Activated naive CD8-positive, alpha-beta T cell (primary cell): ENCODE results near the gene TRAPPC3.
"Not testable (repeated sequence)": the region's sequence is repeated elsewhere in the genome, so short reads cannot be mapped to it uniquely, and the experiment has no call there.

ENCODE experiments used
- H3K27ac Mint-ChIP-seq: one replicate; pipeline ENCODE4 v1.8.0; 2021; ENCODE audit warnings: mixed read lengths
- H3K27me3 Mint-ChIP-seq: one replicate; pipeline ENCODE4 v1.8.0; 2021; ENCODE audit warnings: mixed read lengths
- H3K36me3 Mint-ChIP-seq: one replicate; pipeline ENCODE4 v1.8.0; 2021; ENCODE audit warnings: mixed read lengths
- H3K4me1 Mint-ChIP-seq: one replicate; pipeline ENCODE4 v1.8.0; 2021; ENCODE audit warnings: low read depth, mixed read lengths
- H3K4me3 Mint-ChIP-seq: one replicate; pipeline ENCODE4 v1.8.0; 2021; ENCODE audit warnings: mild to moderate bottlenecking, mixed read lengths
- H3K9me3 Mint-ChIP-seq: one replicate; pipeline ENCODE4 v1.8.0; 2021; ENCODE audit warnings: low read depth, mixed read lengths

The TRAPPC3 gene

DNA sequence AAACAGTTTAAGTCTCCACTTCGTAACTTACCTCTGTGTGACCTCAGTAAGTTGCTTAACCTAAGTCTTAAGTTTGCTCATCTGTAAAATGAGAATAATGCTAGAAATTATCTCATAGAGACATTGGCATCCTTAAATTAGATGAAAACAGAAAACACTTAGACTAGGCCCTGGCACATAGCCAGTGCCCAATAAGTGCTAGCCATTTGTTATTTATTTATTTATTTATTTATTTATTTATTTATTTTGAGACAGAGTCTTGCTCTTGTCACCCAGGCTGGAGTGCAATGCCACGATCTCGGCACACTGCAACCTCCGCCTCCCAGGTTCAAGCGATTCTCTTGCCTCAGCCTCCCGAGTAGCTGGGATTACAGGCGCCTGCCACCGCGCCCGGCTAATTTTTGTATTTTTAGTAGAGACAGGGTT lies 9.6 kb upstream of the TRAPPC3 start:
- not testable (repeated sequence) for H3K9me3 Mint-ChIP-seq, H3K27me3 Mint-ChIP-seq, H3K36me3 Mint-ChIP-seq
- Mint-ChIP-seq H3K27ac (peak overlapping the region; percentile 99), H3K4me3 (peak overlapping the region; percentile 93), H3K4me1 (peaks cover 63% of the 10 kb centered on the region)

DNA sequence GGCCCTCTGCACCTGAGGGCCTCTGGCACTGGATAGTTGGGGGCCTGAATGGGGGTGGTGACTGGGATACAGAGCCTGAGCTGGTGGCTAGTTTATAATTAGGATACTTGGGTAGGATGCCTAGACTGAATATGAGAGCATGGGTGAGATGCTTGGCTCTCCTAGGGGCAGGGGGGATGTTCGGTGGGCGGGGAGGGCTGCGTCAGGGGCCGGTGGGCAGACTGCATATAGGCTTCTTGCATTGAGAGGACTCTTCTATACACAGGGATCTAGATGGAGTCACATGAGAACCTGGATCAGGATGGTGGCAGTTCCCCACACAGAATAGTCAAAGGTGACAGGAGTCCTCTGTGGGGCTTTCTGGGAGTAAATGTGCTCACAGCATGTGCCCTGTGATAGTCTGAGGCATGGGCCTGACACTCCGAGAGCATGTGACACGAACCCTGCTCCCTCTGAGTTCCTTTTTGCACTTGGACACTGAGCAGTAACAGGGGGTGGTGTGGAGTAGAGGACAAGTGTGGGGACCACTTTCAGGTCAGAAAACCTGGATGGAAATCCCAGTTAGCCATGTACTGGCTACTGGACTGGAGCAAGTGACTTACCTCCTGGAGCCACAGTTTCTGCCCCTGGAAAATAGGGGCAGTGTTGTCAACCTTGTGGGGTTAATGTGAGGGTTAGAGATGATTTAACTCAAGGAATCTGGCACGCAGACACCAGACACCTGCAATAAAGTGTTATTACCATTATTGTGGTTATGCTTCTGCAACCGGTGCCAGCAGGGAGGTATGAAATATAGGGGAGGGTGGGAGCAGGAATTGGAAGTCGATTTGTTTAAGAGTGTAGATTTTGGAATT lies 8.9 kb upstream of the TRAPPC3 start:
- H3K27me3 Mint-ChIP-seq: no peaks in the 10 kb centered on the region
- peak overlapping the region; percentile 96 for H3K27ac Mint-ChIP-seq
- no peaks in the 10 kb centered on the region for H3K9me3 Mint-ChIP-seq
- H3K4me1 Mint-ChIP-seq: peaks cover 67% of the 10 kb centered on the region
- peaks cover 4% of the 10 kb centered on the region for H3K36me3 Mint-ChIP-seq
- H3K4me3 Mint-ChIP-seq: peak overlapping the region; percentile 93

DNA sequence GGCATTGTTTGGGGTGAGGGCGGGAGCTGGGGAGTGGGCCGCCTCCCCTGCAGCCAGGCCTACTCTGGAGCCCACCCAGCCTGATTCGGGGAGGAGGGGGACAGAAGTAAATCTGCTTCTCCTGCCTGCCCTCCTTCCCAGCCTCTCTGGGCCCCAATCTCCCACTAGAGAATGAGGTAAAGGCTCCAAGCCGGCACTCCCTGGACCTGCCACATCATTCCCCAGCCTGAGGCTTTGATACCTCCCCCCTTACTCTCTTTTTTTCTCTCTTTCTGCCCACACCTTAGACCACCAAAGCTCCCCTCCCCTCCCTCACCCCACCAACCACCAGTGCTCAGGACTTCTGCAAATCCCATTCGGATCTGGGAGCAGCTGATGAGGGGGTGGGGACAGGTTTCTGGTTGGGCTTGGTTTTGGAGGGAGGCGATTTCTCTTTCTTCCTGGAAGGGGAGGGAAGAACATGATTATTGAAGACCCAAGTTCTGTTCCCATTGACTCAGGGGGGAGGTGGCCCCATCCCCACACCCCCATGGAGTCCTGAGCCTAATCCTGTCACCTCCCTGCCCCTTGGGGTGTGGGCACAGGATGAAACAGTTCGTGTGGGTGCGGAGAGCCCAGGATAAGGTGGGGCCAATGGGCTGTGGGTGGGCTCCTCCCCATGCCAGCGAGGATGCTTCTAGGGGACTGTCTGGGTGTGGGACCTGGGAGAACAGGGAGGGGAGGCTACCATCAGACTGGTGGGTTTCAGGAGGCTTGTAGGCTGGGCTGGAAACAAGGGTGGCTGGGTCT lies 8.0 kb upstream of the TRAPPC3 start:
- H3K4me1 Mint-ChIP-seq: peaks cover 66% of the 10 kb centered on the region
- no peaks in the 10 kb centered on the region for H3K9me3 Mint-ChIP-seq
- peak overlapping the region; percentile 93 for H3K4me3 Mint-ChIP-seq
- H3K27me3 Mint-ChIP-seq: no peaks in the 10 kb centered on the region
- H3K27ac Mint-ChIP-seq: peak overlapping the region; percentile 96
- peaks cover 4% of the 10 kb centered on the region for H3K36me3 Mint-ChIP-seq

DNA sequence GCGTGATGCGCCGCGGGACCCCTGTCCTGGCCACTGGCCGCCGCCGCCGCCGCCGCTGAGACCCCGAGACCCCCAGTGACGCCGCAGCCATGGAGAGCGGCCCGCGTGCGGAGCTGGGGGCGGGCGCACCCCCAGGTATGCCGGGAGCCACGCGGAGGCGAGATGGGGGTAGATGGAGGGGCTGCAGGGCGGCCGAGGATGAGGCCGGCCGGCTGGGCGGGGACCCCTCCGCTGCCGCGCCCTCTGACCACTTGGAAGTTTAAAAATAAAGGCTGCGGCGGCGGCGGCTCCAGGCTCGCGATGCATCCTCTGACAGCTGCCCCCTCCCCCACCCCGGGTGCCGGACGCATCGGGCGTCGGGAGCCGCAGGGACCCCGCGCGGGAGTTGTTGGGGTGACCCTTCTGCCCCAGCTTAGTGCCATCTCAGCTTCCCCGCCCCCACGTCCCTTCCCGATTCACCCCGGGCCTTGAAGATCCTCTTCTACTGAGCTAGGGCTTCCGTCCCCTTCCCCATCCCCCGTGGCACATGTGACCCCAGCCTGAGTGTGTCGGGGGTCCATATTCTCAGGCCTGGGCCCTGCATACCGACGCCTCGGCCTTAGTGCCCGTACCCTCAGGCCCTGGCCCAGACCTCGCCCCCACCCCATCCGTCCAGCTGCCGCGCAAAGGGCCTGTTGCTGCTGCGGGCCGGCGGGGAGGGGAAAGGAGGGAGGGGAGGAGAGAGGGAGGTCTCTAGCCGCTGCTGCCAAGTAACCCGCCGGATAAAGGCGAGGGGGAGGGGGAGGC lies 7.2 kb upstream of the TRAPPC3 start:
- no peaks in the 10 kb centered on the region for H3K9me3 Mint-ChIP-seq
- H3K4me3 Mint-ChIP-seq: peak overlapping the region; percentile 93
- H3K27me3 Mint-ChIP-seq: no peaks in the 10 kb centered on the region
- peaks cover 65% of the 10 kb centered on the region for H3K4me1 Mint-ChIP-seq
- peaks cover 4% of the 10 kb centered on the region for H3K36me3 Mint-ChIP-seq
- H3K27ac Mint-ChIP-seq: peak overlapping the region; percentile 84

DNA sequence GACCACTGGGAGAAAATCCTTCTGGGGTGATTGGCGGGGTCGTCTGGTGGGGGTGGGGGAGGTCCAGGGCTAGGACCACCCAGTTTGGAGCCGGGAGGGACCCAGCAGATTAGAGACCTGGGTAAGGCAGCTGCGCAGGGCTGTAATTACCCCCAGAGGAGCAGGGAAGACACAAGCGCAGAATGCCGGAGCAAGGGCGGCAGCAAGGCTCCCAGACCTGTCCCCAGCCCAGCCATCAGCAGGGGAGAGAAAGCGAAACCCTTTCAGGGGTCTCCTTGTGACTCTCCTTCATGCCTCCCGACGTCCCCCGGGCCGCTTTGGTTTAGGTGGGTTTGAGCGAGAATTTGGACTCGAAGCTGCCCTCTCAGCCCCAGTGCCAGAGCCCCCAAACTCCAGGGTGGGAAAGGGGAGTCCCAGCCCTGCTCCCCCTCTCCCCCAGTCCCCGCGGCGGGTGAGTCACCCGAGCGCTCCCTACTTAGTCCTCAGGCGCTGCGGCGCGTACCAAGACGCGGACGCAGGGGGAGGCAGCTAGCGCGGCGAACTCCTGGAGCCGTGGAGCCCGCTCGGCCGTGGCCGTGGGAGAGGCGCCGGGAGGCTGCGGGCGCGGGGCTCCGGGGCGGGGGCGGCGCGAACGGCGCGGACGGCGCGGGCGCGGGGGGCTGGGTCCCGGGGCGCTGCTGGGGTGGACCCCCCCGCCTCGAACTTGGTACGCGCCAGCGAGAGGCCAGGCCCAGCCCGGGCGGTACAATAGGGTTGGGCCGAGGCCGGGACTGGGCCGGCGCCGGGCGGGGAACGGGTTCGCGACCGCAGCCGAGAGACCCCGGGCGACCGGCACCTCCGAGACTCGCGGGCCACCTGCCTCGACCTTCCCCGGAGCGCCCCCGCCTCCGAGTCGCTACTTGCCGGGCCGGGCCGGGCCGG lies 6.4 kb upstream of the TRAPPC3 start, which contains the start of gene MAP7D1:
TSS of gene MAP7D1 (plus strand) at position 753 of the 921 bp plus-strand sequence. CDS start 258 bp downstream, outside the sequence.
- Mint-ChIP-seq H3K4me1 (peaks cover 67% of the 10 kb centered on the region), H3K27ac (peak within 1 kb of the TSS; percentile 96)

DNA sequence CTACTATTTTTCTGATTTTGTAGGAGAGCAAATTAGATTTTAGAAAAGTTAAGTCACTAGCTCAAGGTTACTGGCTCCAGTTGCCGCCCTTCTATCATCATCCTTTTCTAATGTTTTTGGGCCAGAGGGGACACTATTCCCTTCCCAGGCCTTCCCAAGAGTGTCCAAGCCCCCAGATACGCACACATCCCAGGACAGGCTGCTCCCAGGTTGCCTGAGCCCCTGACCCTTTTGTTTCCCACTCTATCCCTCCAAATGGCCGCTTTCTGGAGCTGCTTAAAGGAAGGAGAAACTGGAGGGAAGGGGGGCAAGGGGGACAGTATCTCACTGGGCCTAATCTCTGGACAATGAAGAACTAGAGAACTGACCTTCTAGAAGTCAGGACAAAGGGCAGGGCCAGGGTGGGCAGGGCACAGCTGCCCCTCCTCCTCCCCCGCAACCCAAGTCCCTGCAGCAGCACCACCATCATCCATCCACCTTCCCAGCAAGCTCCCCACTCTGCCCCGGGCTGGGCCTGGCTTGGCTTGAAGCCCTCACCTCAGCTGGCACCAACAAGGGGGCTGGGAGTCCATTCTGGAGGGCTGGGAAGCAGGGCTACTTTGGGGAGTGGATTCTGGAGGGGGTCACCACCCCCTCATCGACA lies 5.6 kb upstream of the TRAPPC3 start:
- peaks cover 68% of the 10 kb centered on the region for H3K4me1 Mint-ChIP-seq
- no peaks in the 10 kb centered on the region for H3K9me3 Mint-ChIP-seq
- no peaks in the 10 kb centered on the region for H3K27me3 Mint-ChIP-seq
- H3K36me3 Mint-ChIP-seq: peaks cover 4% of the 10 kb centered on the region
- peak overlapping the region; percentile 96 for H3K27ac Mint-ChIP-seq
- H3K4me3 Mint-ChIP-seq: peak overlapping the region; percentile 85

More for the DNA sequence above, 6.4 kb upstream of the TRAPPC3 start, which contains the start of gene MAP7D1:
- Mint-ChIP-seq H3K36me3 (peaks cover 4% of the 10 kb centered on the region), H3K27me3 (no peaks in the 10 kb centered on the region), H3K4me3 (peak within 1 kb of the TSS; percentile 93), H3K9me3 (no peaks in the 10 kb centered on the region)

DNA sequence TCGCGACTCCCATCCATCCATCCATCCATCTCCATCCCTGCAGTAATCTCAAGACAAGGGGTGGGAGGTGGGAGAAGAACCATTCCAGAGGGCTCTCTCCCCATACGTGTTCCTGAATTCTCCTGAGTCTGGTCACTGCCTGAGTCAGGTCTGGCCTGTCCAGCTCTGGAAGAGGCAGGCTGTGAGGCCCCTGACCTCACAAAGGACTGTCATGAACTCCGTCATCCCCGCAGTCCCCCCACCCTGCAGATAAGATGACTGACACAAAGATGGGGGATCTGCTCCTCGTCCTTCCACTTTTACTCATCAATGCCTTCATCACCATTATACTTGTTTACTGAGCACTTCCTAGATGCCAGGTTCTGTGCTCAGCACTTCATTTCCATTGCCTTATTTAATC lies 5.0 kb upstream of the TRAPPC3 start:
- H3K27ac Mint-ChIP-seq: peak overlapping the region; percentile 96
- no peaks in the 10 kb centered on the region for H3K27me3 Mint-ChIP-seq
- peaks cover 2% of the 10 kb centered on the region for H3K36me3 Mint-ChIP-seq
- H3K4me1 Mint-ChIP-seq: peaks cover 67% of the 10 kb centered on the region
- no peaks in the 10 kb centered on the region for H3K9me3 Mint-ChIP-seq
- H3K4me3 Mint-ChIP-seq: peak overlapping the region; percentile 85

DNA sequence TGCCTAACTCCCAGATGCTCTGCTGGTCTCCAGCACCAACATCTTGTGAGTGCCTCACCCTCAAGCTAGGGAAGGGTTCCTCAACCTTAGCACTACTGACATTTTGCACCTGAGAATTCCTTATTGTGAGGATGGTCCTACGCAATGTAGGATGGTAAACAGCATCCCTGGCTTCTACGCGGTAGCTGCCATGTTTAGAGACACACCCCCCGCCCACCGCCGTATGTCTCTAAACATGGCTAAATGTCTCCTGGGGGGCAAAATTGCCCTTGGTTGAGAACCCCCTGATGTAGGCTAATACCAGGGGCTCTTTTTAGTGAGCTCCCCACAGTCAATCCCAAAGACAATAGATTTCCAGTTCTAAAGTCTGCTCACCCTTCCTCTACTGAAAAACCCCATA lies 4.2 kb upstream of the TRAPPC3 start:
- no peaks in the 10 kb centered on the region for H3K36me3 Mint-ChIP-seq
- peak overlapping the region; percentile 52 for H3K4me3 Mint-ChIP-seq
- H3K27me3 Mint-ChIP-seq: no peaks in the 10 kb centered on the region
- no peaks in the 10 kb centered on the region for H3K9me3 Mint-ChIP-seq
- peaks cover 64% of the 10 kb centered on the region for H3K4me1 Mint-ChIP-seq
- H3K27ac Mint-ChIP-seq: peak overlapping the region; percentile 66

DNA sequence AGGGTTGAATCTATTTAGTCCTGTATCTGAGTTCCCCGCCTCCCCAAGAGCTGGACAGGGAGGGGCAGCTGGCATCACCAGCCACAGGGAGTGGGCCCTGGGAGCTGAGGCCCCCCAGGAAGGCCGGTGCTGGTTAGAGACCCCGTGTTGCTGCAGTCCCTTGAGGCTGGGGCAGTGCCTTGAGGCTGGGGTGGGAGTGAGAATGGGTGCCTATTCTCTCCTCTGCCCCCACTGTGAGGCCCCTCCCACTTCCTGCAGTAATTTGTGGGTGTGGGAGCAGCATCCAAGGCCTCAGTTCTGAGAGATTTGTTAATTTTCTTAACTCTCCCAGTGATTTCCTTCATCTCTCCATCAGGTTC lies 2.5 kb upstream of the TRAPPC3 start:
- H3K4me3 Mint-ChIP-seq: peak overlapping the region; percentile 71
- H3K27ac Mint-ChIP-seq: peak overlapping the region; percentile 86
- H3K4me1 Mint-ChIP-seq: peaks cover 63% of the 10 kb centered on the region
- H3K36me3 Mint-ChIP-seq: no peaks in the 10 kb centered on the region
- H3K27me3 Mint-ChIP-seq: no peaks in the 10 kb centered on the region
- no peaks in the 10 kb centered on the region for H3K9me3 Mint-ChIP-seq

DNA sequence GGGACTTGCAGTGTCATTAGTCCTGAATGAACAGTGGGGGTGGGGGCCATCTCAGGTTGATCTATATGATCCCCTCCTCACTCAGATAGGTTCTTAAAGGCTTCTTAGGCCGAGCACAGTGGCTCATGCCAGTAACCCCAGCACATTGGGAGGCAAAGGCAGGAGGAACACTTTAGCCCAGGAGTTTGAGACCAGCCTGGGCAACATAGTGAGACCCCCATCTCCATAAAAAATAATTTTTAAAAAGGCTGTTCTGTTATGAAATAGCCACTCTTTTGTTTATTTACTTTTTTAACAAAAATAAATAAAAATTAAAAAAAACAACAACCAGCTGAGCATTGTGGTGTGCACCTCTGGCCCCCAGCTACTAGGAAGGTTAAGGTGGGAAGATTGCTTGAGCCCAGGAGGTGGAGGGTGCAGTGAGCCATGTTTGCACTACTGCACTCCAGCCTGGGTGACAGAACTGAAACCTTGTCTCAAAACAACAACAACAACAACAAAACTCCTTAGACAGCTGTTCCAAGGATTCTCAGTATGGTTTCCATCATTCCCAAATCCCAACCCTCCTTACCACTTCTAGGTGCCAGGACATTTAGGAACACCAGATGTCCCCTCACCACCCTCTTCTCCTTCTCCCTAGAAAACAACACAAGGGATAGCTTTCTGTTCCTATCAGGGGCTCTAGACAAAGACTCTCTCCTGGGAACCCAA lies 2.0 kb upstream of the TRAPPC3 start:
- H3K4me1 Mint-ChIP-seq: peaks cover 66% of the 10 kb centered on the region

DNA sequence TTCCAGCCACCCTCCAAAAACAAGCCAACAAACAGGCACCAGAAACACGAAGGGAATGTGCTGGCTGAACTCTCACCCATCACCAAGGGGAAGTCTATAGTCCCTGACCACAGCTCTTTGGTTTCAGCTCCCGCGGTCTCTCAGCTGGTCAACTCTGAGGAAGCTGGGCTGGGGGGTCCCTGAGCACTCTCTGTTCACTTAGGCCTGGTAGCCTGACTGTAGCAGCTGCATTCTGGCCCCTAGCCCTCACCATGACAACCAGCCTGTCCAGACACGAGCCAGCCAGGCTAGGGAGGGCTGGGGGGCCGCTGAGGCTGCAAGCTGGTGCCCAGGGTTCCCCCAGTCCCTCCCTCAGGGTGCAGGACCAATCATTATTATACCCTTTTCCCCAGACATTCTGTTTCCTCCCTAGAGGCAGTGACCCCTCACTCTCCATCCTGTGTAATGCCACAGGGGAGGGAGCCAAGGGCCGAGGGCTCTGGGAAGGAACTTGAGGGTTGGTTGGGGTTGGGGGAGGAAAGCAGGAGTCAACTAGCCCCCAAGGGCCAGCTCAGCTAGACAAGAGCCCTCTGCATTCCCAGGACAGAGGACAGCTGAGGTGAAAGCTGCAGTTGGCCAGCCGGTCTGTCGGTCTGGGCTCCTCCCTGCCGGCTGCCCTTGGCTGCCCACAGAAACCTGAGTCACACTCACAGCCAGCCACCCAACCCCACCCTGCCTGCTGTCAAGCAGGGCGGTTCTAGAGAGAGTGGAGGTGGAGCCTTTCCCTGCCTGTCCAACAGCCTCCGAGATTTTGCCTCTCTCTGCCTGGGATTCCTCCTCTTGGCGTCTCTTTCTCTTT lies 1.2 kb upstream of the TRAPPC3 start:
- H3K9me3 Mint-ChIP-seq: no peaks in the 10 kb centered on the region

More for the DNA sequence above, 2.0 kb upstream of the TRAPPC3 start:
- Mint-ChIP-seq H3K36me3 (no peaks in the 10 kb centered on the region), H3K4me3 (peak overlapping the region; percentile 71), H3K27ac (peak overlapping the region; percentile 94), H3K9me3 (no peaks in the 10 kb centered on the region), H3K27me3 (no peaks in the 10 kb centered on the region)

DNA sequence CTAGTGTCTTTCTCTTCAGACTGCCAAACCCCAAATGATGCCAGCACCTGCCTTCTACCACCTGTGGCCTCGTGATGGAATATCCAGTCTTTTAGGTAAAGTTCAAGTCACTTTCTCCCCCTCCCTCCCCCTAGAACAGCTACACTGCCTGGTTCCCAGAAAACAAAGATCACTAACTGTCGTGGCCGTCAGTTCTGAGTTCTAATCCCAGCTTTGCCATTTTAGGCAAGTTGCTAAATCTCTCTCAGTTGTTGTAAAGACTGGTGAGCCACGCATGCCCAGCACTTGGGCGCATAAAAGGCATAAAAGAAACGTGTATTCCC lies 648 bp upstream of the TRAPPC3 start:
- Mint-ChIP-seq H3K4me3 (peak overlapping the region; percentile 98), H3K4me1 (peaks cover 66% of the 10 kb centered on the region), H3K9me3 (no peaks in the 10 kb centered on the region), H3K27me3 (no peaks in the 10 kb centered on the region), H3K36me3 (no peaks in the 10 kb centered on the region), H3K27ac (peak overlapping the region; percentile 94)

More for the DNA sequence above, 1.2 kb upstream of the TRAPPC3 start:
- no peaks in the 10 kb centered on the region for H3K36me3 Mint-ChIP-seq
- no peaks in the 10 kb centered on the region for H3K27me3 Mint-ChIP-seq
- H3K27ac Mint-ChIP-seq: peak overlapping the region; percentile 94
- peak overlapping the region; percentile 98 for H3K4me3 Mint-ChIP-seq
- peaks cover 65% of the 10 kb centered on the region for H3K4me1 Mint-ChIP-seq
